Mesothelial cell of epicardium (in vitro differentiated cells): ENCODE results near the gene TAC4. TPM values are rescaled to one million over a fixed set of nuclear protein-coding genes. Genes with fewer than 3 reads are reported as not detected.

Experiments used
- DNase-seq, 2 experiments: peaks; one replicate each; pipeline ENCODE4 v3.0.0; 2021; ENCODE audit warnings: low spot score in 2 of 2; ENCODE audit not compliant: unreplicated experiment in 2 of 2
- H3K27ac Mint-ChIP-seq: 2 replicates; pipeline ENCODE4 v1.8.0; 2021; ENCODE audit warnings: mixed read lengths
- H3K27me3 Mint-ChIP-seq: 2 replicates; pipeline ENCODE4 v1.8.0; 2021; ENCODE audit warnings: low read depth, mixed read lengths
- H3K36me3 Mint-ChIP-seq: 2 replicates; pipeline ENCODE4 v1.8.0; 2021; ENCODE audit warnings: mixed read lengths
- H3K4me1 Mint-ChIP-seq: 2 replicates; pipeline ENCODE4 v1.8.0; 2021; ENCODE audit warnings: mixed read lengths
- H3K4me3 Mint-ChIP-seq: 2 replicates; pipeline ENCODE4 v1.8.0; 2021; ENCODE audit warnings: mild to moderate bottlenecking, moderate library complexity, mixed read lengths
- H3K9me3 Mint-ChIP-seq: 2 replicates; pipeline ENCODE4 v1.8.0; 2021; ENCODE audit warnings: mixed read lengths
- CTCF ChIP-seq: fragments of 200-600 bp; sonication (generic); IDR thresholded peaks from one replicate; pipeline ENCODE4 v1.5.0; 2021; ENCODE audit warnings: antibody characterized with exemption; ENCODE audit not compliant: unreplicated experiment
- total RNA-seq: library from RNA; stranded (reverse); gene quantifications from 3 replicates; pipeline ENCODE4 v1.2.1, GENCODE V29; 2021

The TAC4 gene
- total RNA-seq, 1 donor from 2014 or later, result not detected

- no peaks in the 10 kb centered on the region for H3K9me3 Mint-ChIP-seq
- no peak for DNase-seq
- no peak for TF ChIP-seq CTCF
- H3K4me1 Mint-ChIP-seq, result peaks cover 28% of the 10 kb centered on the region
- peak overlapping the region; percentile 92 for H3K27ac Mint-ChIP-seq
- H3K36me3 Mint-ChIP-seq, result no peaks in the 10 kb centered on the region
- H3K27me3 Mint-ChIP-seq, result peaks cover 1% of the 10 kb centered on the region
- H3K4me3 Mint-ChIP-seq, result no peak overlapping the region
These were observed 18.1 kb upstream of the TAC4 start for GRCh38 chr17:49866019-49866380.

GRCh38 chr17:49862781-49863331, 15.0 kb upstream of the TAC4 start:
- DNase-seq, result no peak
- Mint-ChIP-seq H3K4me1 (peaks cover 22% of the 10 kb centered on the region), H3K9me3 (no peaks in the 10 kb centered on the region), H3K27me3 (peaks cover 8% of the 10 kb centered on the region), H3K4me3 (no peak overlapping the region), H3K27ac (no peak overlapping the region), H3K36me3 (no peaks in the 10 kb centered on the region)
- no peak for TF ChIP-seq CTCF

GRCh38 chr17:49861150-49861884, 13.4 kb upstream of the TAC4 start:
- H3K4me3 Mint-ChIP-seq, result no peak overlapping the region
- H3K9me3 Mint-ChIP-seq, result no peaks in the 10 kb centered on the region
- H3K27me3 Mint-ChIP-seq, result peaks cover 8% of the 10 kb centered on the region
- peaks cover 21% of the 10 kb centered on the region for H3K4me1 Mint-ChIP-seq
- DNase-seq, result peak in 1 of 2 experiments; percentile 65
- peak; percentile 89 for TF ChIP-seq CTCF
- no peak overlapping the region for H3K27ac Mint-ChIP-seq
- H3K36me3 Mint-ChIP-seq, result no peaks in the 10 kb centered on the region

GRCh38 chr17:49859991-49860953, 12.4 kb upstream of the TAC4 start:
- TF ChIP-seq CTCF, result no peak
- Mint-ChIP-seq H3K9me3 (no peaks in the 10 kb centered on the region), H3K4me1 (peaks cover 11% of the 10 kb centered on the region), H3K27me3 (peaks cover 13% of the 10 kb centered on the region), H3K27ac (no peak overlapping the region), H3K4me3 (no peak overlapping the region), H3K36me3 (no peaks in the 10 kb centered on the region)
- DNase-seq, result no peak

GRCh38 chr17:49858796-49859195, 10.9 kb upstream of the TAC4 start:
- Mint-ChIP-seq H3K4me3 (no peak overlapping the region), H3K9me3 (no peaks in the 10 kb centered on the region), H3K27ac (no peak overlapping the region), H3K36me3 (no peaks in the 10 kb centered on the region), H3K27me3 (peaks cover 23% of the 10 kb centered on the region), H3K4me1 (peaks cover 3% of the 10 kb centered on the region)
- no peak for TF ChIP-seq CTCF
- no peak for DNase-seq
